ENCODE results near the gene FNIP1. TPM values are rescaled to one million over a fixed set of nuclear protein-coding genes. Genes with fewer than 3 reads are reported as not detected.

The FNIP1 gene
- total and polyA plus RNA-seq, 9 of the 15 experiments (the other 6 are each of a cell fraction or from before 2014, with no cell fraction given): 5.0 to 32.8 (median 18.4) TPM

- peak; percentile 38; the same call in 1 of the 2 replicates for TF ChIP-seq GABPB1 (CRISPR knock-in tag; IDR thresholded peaks at IDR 0.05)
- TF ChIP-seq, protein P1, sequence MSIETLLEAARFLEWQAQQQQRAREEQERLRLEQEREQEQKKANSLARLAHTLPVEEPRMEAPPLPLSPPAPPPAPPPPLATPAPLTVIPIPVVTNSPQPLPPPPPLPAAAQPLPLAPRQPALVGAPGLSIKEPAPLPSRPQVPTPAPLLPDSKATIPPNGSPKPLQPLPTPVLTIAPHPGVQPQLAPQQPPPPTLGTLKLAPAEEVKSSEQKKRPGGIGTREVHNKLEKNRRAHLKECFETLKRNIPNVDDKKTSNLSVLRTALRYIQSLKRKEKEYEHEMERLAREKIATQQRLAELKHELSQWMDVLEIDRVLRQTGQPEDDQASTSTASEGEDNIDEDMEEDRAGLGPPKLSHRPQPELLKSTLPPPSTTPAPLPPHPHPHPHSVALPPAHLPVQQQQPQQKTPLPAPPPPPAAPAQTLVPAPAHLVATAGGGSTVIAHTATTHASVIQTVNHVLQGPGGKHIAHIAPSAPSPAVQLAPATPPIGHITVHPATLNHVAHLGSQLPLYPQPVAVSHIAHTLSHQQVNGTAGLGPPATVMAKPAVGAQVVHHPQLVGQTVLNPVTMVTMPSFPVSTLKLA (conservative IDR thresholded peaks at IDR 0.05): peak in 1 of 2 experiments; percentile 24; a peak in 1 of 4 replicates
These were observed 2.2 kb downstream of the FNIP1 start (continued) for GRCh38 chr5:131794586-131794985.

- Histone ChIP-seq H3K9ac (ENCODE audit: insufficient read depth in 1 of 2, low read depth in 2 of 2, low read length in 2 of 2) (no peak overlapping the region), H3K36me3 (ENCODE audit: control insufficient read depth, insufficient read depth, low read length) (peaks cover 25% of the 10 kb centered on the region), H2AFZ (ENCODE audit: low read depth, low read length) (no peak overlapping the region), H3K79me2 (ENCODE audit: control insufficient read depth, insufficient read depth, low read length) (peaks cover 94% of the 10 kb centered on the region), H3K4me1 (replicated peaks in 1 of 2; ENCODE audit: control insufficient read depth in 2 of 2, insufficient read depth in 2 of 2, low read length in 2 of 2) (peaks cover 28% of the 10 kb centered on the region in 2 experiments), H3K4me3 (no peak overlapping the region), H3K9me3 (replicated peaks; ENCODE audit: control insufficient read depth, insufficient read depth, low read depth, low read length) (no peaks in the 10 kb centered on the region), H3K27me3 (ENCODE audit: control insufficient read depth in 2 of 2, insufficient read depth in 2 of 2, low read length in 2 of 2) (no peaks in the 10 kb centered on the region), H3K27ac (ENCODE audit: extremely low read depth, low read depth, low read length) (no peak overlapping the region), H3K9me1 (ENCODE audit: control insufficient read depth, insufficient read depth, low read length) (no peaks in the 10 kb centered on the region), H4K20me1 (replicated peaks; ENCODE audit: control insufficient read depth, insufficient read depth, low read length) (peaks cover 32% of the 10 kb centered on the region; the same call in 1 of the 2 replicates), H3K4me2 (ENCODE audit: insufficient read depth, low read length) (no peak overlapping the region)
- WGBS (ENCODE audit: insufficient coverage, low coverage, missing lambda C conversion rate): 100% methylated on average over 2 of the region's 2 CpGs
- intact Hi-C loops (cut with micrococcal nuclease) (loop anchor here (10.0 kb wide), 1 partner anchor 118 kb away; no protein-coding TSS in a partner anchor), in situ Hi-C loops (cut with MboI) (no loop called here)
- FAIRE-seq (no peak), ATAC-seq (no peak), DNase-seq (ENCODE audit: extremely low read depth in 1 of 4, low spot score in 3 of 4) (no peak)
- CTCF ChIA-PET (ENCODE audit: low intra/inter-chr PET ratio): no interaction called here
- no TSS peak for BruUV-seq (replicated peaks)
- TF ChIP-seq CEBPG (CRISPR knock-in tag; IDR thresholded peaks at IDR 0.05): peak; percentile 41; the same call in 1 of the 2 replicates
- TF ChIP-seq CEBPG (tag; conservative IDR thresholded peaks at IDR 0.05 in 1 of 2, IDR thresholded peaks at IDR 0.05 in 1 of 2): peak; percentile 21 to 29; a peak in 1 of 4 replicates
- TF ChIP-seq BDP1 (IDR thresholded peaks at IDR 0.05; ENCODE audit: insufficient read depth, insufficient read length): no peak
- no peak for TF ChIP-seq ZBTB40 (IDR thresholded peaks at IDR 0.05)
- TF ChIP-seq ZBTB40 (CRISPR knock-in tag; IDR thresholded peaks at IDR 0.05): no peak
- TF ChIP-seq ZNF316 (IDR thresholded peaks at IDR 0.05): no peak
- no peak for TF ChIP-seq ZNF561 (CRISPR knock-in tag; conservative IDR thresholded peaks at IDR 0.05)
- TF ChIP-seq CEBPB (tag; IDR thresholded peaks at IDR 0.05): peak; percentile 64
- POLR2A ChIA-PET: no interaction called here
These were observed 3.9 kb downstream of the FNIP1 start for GRCh38 chr5:131792896-131793295.

Measured in K562 (cell line).